Pulmonary artery endothelial cell (primary cell): ENCODE data around the gene VPS37C. TPM values are rescaled to one million over a fixed set of nuclear protein-coding genes. Genes with fewer than 3 reads are reported as not detected.

Experiments
- DNase-seq: peaks from one replicate; pipeline ENCODE4 v3.0.0-alpha.2; 2011; ENCODE audit warnings: low read depth, low spot score
- total RNA-seq: library from RNA; depleted of rRNA; stranded (reverse); fragments of >200 nt; gene quantifications from 2 replicates; pipeline ENCODE4 v1.2.3, GENCODE V29; 2014

Gene VPS37C
- total RNA-seq, 1 donor from 2014 or later: 12.5 TPM

GRCh38 chr11:61133956-61134662 is 27.1 kb downstream of the VPS37C start:
- DNase-seq: no peak

- DNase-seq: no peak
Observed at GRCh38 chr11:61133145-61133544, 28.1 kb downstream of the VPS37C start.

- DNase-seq: no peak
Observed at GRCh38 chr11:61132646-61133045, 28.6 kb downstream of the VPS37C start.

GRCh38 chr11:61131998-61132555 is 29.1 kb downstream of the VPS37C start:
- no peak for DNase-seq

- DNase-seq: no peak
Observed at GRCh38 chr11:61131586-61131985, 29.6 kb downstream of the VPS37C start.

GRCh38 chr11:61131186-61131585 is 30.0 kb downstream of the VPS37C start:
- no peak for DNase-seq

- DNase-seq: peak; percentile 50
Observed at GRCh38 chr11:61129639-61130523, 31.3 kb downstream of the VPS37C start.

- DNase-seq: no peak
Observed at GRCh38 chr11:61128947-61129638, 32.1 kb downstream of the VPS37C start.

- DNase-seq: no peak
Observed at GRCh38 chr11:61127991-61128390, 33.2 kb downstream of the VPS37C start.

- no peak for DNase-seq
Observed at GRCh38 chr11:61126256-61126655, 35.0 kb downstream of the VPS37C start.

- no peak for DNase-seq
Observed at GRCh38 chr11:61125310-61125684, 35.9 kb downstream of the VPS37C start.

- DNase-seq: no peak
Observed at GRCh38 chr11:61124574-61125309, 36.5 kb downstream of the VPS37C start.

- DNase-seq: no peak
Observed at GRCh38 chr11:61123775-61124571, 37.3 kb downstream of the VPS37C start.

GRCh38 chr11:61122761-61123160 is 38.5 kb downstream of the VPS37C start:
- DNase-seq: no peak

- no peak for DNase-seq
Observed at GRCh38 chr11:61121917-61122316, 39.3 kb downstream of the VPS37C start.

GRCh38 chr11:61121192-61121831 is 39.9 kb downstream of the VPS37C start:
- DNase-seq: no peak

- DNase-seq: no peak
Observed at GRCh38 chr11:61120706-61121191, 40.5 kb downstream of the VPS37C start.

- no peak for DNase-seq
Observed at GRCh38 chr11:61120099-61120705, 41.0 kb downstream of the VPS37C start.

GRCh38 chr11:61119571-61119970 is 41.7 kb downstream of the VPS37C start:
- no peak for DNase-seq
